Activated CD4-positive, CD25-positive, alpha-beta regulatory T cell (primary cell): Measurements from ENCODE around the gene LRP1-AS.

Experiments used
- DNase-seq, 4 experiments: peaks; one replicate each; lab custom pipeline; 2025; lab: John Stamatoyannopoulos, UW

LRP1-AS gene

DNA sequence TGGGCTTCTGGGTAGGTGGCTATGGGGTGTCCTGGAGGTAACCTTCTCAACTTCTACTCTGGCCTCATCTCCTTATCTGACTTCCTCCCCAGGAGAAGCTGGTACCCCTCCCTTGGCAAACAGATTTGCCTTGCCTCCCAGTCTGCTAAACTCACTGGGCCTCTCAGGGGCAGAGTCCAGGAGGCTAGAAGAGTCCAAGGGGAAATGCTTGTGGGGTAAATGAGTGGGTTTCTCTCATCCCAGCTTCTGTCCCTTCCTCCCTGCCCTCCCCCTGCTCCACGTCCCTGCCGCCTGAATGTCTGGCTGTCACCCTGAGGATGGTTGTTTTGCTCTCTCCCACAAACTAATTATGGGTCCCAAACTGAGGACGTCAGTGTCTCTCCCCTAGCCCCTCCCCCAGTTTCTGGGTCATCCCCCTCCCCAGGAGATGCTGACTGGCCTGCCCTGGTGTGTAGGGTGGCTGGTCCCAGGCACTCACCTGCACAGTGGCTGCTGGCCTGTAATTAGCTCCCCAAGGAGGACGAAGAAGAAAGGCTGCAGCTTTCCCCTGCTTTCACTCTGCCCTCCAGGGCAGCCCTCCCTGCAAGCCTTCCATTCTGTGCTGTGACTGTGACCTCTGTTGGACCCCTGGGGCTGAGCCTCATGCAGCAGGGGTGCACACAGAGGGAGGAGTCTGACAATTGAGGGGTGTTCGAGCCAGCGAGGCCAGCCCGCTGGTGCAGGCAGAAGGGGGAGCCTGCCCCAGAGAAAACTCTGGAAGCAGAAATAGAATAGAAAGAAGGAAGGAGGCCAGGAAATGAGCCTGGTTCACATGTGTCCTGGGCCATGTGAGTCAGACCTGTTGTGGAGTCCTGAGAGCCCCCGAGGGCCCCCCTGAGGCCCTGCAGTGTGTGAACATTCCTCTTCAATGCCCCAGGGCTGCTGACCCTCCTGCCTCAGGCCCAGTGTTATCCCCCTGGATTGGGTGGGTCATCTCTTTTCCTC lies at the start of gene LRP1-AS:
Gene LRP1-AS (minus strand): TSS at position 659 of the 984 bp plus-strand sequence.
- DNase-seq = no peak

DNA sequence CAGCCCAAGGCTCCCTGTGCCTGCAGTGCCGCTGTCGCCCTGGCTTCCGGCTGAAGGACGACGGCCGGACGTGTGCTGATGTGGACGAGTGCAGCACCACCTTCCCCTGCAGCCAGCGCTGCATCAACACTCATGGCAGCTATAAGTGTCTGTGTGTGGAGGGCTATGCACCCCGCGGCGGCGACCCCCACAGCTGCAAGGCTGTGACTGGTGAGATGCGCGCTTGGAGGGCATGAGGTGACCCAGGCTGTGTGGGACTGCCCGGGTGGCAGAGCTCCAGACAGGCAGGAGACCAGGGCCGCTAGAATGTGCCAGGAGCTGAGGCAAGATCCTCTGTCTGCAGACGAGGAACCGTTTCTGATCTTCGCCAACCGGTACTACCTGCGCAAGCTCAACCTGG lies 49.5 kb upstream of the LRP1-AS start:
- DNase-seq = no peak

DNA sequence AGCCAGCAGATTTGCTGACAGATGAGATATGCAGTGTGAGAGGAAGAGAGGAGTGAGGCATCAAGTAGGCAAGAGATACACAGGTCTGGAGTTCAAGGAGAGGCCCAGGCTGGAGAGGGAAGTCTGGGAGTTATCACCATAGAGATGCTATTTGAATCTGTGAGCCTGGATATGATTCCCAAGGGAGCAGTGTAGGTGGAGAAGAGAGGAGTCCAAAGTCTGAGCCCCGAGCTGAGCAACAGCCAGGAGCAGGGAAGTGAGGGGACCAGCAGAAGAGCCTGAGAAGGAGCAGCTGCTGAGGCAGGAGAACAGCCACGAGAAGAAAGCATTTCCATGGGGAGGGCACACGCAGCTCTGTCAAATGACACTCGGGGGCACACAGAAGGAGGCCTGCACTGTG lies 49.0 kb upstream of the LRP1-AS start:
- no peak for DNase-seq

DNA sequence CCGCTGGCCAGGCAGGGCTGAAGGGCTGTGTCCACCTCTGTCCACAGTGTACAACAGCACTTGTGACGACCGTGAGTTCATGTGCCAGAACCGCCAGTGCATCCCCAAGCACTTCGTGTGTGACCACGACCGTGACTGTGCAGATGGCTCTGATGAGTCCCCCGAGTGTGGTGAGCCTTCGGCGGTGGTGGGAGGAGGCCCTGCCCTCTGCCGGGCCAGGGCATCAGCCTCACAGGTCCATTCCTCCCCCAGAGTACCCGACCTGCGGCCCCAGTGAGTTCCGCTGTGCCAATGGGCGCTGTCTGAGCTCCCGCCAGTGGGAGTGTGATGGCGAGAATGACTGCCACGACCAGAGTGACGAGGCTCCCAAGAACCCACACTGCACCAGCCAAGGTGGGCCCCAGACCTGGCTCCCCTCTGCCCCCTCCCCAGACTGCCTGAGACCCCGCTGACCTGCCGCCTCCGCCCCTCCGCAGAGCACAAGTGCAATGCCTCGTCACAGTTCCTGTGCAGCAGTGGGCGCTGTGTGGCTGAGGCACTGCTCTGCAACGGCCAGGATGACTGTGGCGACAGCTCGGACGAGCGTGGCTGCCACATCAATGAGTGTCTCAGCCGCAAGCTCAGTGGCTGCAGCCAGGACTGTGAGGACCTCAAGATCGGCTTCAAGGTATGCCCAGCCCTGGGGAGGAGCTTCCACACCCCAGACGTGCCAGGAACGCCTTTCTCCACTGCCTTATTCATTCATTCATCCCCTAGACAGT lies 48.4 kb upstream of the LRP1-AS start:
- no peak for DNase-seq

DNA sequence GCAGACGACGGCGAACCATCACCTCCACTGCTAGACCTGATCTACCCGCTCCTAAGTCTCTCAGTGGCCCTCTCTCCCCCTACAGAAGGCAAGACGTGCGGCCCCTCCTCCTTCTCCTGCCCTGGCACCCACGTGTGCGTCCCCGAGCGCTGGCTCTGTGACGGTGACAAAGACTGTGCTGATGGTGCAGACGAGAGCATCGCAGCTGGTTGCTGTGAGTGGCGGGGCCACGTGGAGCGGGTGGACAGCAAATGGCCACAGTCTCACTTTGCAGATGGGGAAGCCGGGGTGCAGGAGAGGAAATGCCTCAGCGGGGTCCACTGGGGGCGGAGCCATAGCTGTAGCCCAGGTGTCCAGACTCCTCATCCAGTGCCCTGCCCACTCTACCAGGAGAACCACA lies 47.8 kb upstream of the LRP1-AS start:
- DNase-seq = no peak

DNA sequence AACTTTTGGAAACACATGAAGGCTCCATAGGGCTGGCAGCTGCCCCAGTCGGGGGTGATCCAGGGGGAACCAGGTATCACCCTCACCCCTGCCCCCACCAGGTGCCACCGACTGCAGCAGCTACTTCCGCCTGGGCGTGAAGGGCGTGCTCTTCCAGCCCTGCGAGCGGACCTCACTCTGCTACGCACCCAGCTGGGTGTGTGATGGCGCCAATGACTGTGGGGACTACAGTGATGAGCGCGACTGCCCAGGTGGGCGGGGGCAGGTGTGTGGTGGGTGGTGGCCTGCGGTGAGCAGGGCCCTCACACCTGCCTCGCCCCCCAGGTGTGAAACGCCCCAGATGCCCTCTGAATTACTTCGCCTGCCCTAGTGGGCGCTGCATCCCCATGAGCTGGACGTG lies 46.8 kb upstream of the LRP1-AS start:
- DNase-seq = no peak

DNA sequence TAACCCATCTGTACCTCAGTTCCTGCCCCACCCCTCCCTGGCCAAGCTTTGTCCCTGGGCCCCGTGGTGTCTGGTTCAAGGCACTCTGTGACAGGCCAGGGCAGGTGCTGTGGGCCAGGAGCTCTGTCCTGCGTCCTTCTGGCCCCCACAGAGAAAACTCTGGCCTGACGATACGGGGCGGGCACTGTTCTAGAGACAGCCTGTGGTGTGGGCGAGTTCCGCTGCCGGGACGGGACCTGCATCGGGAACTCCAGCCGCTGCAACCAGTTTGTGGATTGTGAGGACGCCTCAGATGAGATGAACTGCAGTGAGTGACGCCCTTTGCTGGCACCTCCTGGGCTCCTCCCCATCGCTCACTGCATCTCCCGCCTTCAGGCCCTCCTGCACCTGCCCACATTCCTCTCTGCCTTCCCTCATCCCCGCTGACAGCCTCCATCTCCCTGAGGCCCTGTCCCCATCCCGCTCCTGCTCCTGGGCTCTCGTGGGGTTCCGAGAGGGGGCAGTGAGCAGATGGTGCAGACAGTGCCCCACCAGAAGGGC lies 46.4 kb upstream of the LRP1-AS start:
- no peak for DNase-seq

DNA sequence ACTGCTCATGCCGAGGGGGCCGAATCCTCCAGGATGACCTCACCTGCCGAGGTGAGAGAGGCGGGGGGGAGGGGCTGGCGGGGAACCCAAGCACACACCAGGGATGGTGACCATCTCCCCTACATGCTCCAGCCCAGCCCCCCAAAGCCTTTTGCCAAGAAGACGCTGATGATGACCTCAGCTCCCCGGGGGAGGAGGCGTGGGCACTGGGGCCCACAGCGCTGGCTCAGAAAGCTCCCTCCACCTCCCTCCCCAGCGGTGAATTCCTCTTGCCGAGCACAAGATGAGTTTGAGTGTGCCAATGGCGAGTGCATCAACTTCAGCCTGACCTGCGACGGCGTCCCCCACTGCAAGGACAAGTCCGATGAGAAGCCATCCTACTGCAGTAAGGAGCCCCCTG lies 45.5 kb upstream of the LRP1-AS start:
- no peak for DNase-seq

DNA sequence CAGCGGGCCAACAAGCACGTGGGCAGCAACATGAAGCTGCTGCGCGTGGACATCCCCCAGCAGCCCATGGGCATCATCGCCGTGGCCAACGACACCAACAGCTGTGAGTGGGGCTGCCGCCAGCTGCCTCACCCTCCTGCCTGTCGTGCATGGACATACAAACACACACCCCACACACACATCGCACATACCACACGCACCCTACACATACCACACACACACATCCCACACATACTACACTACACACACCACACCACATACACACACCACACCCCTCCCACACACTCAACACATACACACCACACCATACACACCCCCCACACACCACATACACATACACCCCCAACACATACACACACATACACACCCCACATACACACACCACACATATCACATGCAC lies 44.0 kb upstream of the LRP1-AS start:
- DNase-seq = no peak

DNA sequence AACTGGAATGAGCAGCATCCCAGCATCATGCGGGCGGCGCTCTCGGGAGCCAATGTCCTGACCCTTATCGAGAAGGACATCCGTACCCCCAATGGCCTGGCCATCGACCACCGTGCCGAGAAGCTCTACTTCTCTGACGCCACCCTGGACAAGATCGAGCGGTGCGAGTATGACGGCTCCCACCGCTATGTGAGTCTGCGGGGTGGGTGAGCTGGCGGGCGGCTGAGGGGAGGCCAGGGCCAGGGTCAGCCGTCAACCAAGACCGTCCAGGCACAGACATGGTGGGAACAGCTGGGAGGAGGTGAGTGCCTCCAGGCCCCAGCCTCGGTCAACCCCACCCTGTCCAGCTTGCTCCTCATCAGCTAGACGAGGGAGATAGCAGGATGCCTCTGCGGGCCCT lies 43.4 kb upstream of the LRP1-AS start:
- no peak for DNase-seq

DNA sequence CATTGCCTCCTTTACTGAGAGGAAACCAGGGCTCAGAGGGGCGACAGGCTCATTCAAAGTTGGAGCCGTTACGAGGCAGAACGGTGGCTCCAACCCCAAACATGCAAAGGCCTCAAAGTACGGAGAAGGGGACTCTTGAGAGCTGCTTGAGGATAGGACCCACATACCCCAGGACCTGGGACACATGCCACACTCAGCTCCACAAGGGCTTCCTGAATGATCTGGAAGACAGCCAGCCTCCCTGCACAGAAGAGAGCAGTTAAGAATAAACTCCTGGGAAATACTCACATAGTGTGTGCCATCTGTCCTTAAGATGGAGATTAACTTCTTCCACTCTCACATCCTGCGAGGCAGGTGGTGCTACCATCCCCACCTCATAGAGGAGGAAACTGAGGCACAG lies 42.6 kb upstream of the LRP1-AS start:
- no peak for DNase-seq

DNA sequence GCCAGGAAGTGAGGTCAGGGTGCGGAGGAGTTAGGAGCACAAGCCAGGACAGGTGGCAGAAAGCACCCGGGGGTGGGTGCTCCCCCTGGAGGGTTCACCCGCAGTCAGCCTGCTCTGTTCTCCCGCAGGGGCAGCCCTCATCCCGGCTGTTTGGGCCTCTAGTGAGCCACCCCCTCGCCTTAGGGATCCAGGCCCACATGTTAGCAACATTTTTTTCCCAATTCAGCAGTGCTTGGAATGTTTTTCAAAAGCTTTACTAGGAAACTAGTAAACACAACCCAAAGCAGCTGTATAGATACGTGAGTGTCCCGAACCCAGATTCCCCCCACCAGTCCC lies 40.6 kb upstream of the LRP1-AS start:
- no peak for DNase-seq

DNA sequence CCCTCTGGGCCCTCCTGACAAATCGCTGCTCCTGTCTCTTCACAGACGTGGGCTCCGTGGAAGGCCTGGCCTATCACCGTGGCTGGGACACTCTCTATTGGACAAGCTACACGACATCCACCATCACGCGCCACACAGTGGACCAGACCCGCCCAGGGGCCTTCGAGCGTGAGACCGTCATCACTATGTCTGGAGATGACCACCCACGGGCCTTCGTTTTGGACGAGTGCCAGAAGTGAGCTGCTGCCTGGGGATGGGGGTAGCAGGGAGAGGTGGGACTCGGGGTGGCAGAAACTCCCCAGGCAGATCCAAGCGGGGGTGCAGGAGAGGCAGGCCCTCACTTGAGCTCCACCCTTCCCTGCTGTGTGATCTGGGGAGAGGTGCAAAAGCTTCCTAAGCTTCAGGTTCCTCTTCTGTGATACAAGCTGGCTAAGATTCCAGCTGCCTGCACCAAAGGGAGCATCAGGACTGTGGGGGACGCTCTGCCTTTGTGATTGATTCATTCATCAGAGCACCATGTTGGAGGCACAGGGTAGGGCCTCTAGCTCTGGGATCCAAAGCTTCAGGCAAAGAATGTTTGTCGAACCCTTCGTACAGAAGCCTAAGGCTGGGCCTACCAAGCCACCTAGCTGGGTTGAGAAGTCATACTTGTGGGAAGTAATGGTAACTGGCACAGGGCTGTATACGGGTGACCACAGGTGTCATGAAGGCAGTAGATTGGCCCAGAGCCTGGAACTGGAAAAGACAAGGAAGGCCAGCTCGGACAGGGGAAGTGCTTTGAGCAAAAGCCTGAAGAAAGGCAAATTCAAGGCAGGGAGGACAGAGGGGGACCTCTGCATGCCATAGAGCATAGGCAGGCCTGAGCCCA lies 40.0 kb upstream of the LRP1-AS start:
- DNase-seq = no peak

DNA sequence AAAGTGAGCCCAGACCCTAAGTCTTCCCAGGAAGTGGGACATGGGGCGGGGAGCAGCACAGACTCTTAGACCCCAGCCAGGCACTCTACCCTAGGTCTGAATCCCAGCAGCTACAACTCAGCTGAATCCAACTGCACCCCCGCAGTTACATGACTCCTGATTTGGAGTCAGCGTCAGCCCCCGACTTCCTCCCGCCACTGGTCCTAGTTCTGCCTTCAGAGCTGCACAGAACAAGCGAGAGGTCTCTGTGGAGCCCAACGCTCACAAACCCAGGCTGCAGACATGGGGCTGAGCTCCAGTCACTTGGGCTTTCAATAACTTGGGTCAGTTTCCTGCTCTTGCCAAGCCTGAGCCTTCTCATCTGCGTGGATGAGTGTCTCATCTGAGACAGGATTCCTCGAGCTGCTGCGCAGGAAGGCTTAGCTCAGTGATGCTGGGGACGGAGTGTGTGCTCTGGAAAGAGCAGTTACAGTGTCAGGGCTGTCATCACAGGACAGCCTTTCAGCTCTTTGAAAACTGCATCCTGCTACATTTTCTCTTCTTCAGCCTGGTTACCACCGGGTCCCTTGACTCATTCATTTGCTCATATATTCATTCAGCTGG lies 38.6 kb upstream of the LRP1-AS start:
- no peak for DNase-seq

DNA sequence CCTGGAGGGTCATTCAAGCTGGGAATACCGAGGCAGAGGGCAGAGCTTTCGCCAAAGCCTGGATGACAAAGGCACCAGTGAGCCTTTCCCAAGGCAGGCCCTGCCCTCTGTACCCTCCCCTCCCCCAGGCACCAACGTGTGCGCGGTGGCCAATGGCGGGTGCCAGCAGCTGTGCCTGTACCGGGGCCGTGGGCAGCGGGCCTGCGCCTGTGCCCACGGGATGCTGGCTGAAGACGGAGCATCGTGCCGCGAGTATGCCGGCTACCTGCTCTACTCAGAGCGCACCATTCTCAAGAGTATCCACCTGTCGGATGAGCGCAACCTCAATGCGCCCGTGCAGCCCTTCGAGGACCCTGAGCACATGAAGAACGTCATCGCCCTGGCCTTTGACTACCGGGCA lies 38.0 kb upstream of the LRP1-AS start:
- no peak for DNase-seq

DNA sequence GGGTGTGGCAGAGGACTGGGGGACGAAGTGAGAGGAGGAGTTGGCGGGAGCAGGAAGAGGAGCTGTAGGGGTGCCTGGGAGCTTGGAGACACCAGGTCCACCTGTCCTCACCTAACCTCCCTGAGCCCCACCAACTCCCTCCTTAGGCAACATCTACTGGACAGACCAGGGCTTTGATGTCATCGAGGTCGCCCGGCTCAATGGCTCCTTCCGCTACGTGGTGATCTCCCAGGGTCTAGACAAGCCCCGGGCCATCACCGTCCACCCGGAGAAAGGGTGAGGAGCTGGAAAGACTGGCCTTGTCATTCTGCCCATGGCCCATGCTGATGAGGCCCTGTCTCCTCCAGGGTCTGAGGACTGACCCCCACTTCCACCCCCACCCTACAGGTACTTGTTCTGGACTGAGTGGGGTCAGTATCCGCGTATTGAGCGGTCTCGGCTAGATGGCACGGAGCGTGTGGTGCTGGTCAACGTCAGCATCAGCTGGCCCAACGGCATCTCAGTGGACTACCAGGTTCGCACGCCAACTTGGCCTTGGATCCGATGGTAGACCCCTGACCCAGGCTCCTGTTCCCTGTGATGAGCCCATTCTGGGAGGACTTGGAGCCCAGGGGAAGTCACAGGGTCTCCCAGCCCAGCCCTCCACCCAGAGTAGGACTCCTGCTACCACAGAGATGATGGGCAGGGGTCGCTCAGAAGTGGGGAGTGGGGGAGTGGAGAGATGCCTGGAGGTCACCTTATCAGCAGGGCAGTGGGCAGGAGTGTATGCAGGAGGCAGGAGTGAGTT lies 36.7 kb upstream of the LRP1-AS start:
- no peak for DNase-seq

DNA sequence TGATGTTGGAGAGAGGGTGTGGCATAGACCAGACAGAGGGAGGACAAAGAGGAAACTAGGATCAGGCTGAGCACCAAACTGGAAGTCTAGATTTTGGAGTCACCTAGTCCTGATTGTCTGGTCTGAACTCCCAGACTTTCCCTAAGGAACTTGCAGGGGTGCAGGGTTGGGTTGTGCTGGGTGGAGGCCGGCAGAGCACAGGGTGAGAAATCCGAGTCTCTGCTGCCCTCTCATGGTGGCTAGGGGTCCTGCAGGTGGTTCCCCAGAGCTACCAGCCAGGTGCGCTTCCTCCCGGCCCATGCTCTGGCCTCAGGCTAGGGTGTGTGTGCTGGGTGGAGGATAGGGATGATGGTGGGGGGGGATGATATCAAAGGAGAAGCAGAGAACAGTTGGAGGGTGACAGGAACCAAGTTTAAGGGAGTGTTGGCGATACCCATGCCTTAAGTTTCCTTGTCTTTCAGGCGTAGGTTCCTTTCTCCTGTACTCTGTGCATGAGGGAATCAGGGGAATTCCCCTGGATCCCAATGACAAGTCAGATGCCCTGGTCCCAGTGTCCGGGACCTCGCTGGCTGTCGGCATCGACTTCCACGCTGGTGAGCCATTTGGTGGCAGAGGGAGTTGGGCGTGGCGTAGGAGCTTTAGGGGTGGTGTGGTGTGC lies 35.6 kb upstream of the LRP1-AS start:
- DNase-seq = peak; percentile 67 to 73 (median 69)

DNA sequence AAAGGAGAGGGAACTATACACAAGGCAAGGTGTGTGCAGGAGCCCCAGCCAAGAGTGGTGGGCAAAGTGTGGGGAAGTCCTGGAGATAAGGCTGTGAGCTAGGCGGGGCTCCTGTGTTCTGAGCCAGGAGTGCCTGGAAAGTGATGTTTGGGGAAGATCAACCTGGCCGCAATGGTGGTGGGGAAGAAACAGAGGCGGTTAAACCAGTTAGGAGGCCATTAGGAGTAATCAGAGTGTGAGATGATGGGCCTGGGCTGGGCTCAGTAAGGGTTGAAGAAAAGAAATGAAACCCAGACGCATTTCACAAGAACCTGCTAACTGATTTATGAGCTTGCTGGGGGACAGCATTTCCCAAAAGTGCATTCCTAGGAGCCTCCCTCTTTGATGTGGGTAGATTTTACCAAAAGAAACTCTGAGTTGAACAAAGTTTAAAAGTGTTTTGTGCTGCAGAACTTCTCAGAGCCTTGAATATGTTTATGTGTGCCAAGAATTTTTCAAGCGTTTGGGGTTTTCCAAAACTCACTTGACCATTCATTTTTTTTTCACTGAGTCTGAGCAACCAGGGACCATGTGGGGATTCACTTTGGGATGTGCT lies 34.2 kb upstream of the LRP1-AS start:
- DNase-seq = no peak

DNA sequence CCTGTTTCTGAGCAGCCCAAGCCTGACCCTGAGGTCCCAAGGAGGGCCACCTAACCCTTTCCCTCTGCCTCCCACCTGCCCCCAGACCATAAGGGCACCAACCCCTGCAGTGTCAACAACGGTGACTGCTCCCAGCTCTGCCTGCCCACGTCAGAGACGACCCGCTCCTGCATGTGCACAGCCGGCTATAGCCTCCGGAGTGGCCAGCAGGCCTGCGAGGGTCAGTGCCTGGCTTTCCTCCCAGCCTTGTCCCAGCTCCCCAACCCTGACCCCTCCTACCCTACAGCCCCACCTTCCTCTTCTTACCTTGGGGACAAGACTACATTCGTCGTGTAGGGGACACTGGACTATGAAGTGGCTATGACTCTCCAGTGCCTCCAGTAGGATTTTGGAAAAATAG lies 33.7 kb upstream of the LRP1-AS start:
- no peak for DNase-seq
